ENCODE results near the gene KCNQ1.

The KCNQ1 gene

GRCh38 chr11:2570211-2570811 lies 125.5 kb downstream of the KCNQ1 start:
- no peak for DNase-seq (ENCODE audit: low spot score)

GRCh38 chr11:2570841-2571597 lies 126.2 kb downstream of the KCNQ1 start:
- DNase-seq (ENCODE audit: low spot score) = no peak

- DNase-seq (ENCODE audit: low spot score) = no peak
Observed at GRCh38 chr11:2571598-2572281, 126.9 kb downstream of the KCNQ1 start.

GRCh38 chr11:2572491-2573239 lies 127.9 kb downstream of the KCNQ1 start:
- DNase-seq (ENCODE audit: low spot score) = no peak

GRCh38 chr11:2573240-2574042 lies 128.6 kb downstream of the KCNQ1 start:
- DNase-seq (ENCODE audit: low spot score) = no peak

GRCh38 chr11:2574043-2574552 lies 129.3 kb downstream of the KCNQ1 start:
- DNase-seq (ENCODE audit: low spot score) = no peak

- no peak for DNase-seq (ENCODE audit: low spot score)
Observed at GRCh38 chr11:2574553-2575535, 130.0 kb downstream of the KCNQ1 start.

GRCh38 chr11:2575591-2576051 lies 130.8 kb downstream of the KCNQ1 start:
- no peak for DNase-seq (ENCODE audit: low spot score)

GRCh38 chr11:2576111-2576510 lies 131.3 kb downstream of the KCNQ1 start:
- no peak for DNase-seq (ENCODE audit: low spot score)

GRCh38 chr11:2576549-2576948 lies 131.7 kb downstream of the KCNQ1 start:
- DNase-seq (ENCODE audit: low spot score) = no peak

- DNase-seq (ENCODE audit: low spot score) = no peak
Observed at GRCh38 chr11:2577031-2577990, 132.5 kb downstream of the KCNQ1 start.

- no peak for DNase-seq (ENCODE audit: low spot score)
Observed at GRCh38 chr11:2577991-2578928, 133.5 kb downstream of the KCNQ1 start.

- DNase-seq (ENCODE audit: low spot score) = no peak
Observed at GRCh38 chr11:2578929-2579270, 134.1 kb downstream of the KCNQ1 start.

GRCh38 chr11:2579315-2580060 lies 134.7 kb downstream of the KCNQ1 start:
- DNase-seq (ENCODE audit: low spot score) = no peak

GRCh38 chr11:2580061-2580421 lies 135.2 kb downstream of the KCNQ1 start:
- DNase-seq (ENCODE audit: low spot score) = no peak

- DNase-seq (ENCODE audit: low spot score) = no peak
Observed at GRCh38 chr11:2580571-2581001, 135.8 kb downstream of the KCNQ1 start.
